BLaER1 treated with 17β-estradiol and CSF1 and Interleukin-3, amounts not matched to agents 10 nM and 100 nM (cell line): ENCODE measurements around the gene TMEM101.
"Not testable (repeated sequence)": the region's sequence is repeated elsewhere in the genome, so short reads cannot be mapped to it uniquely, and the experiment has no call there.

Experiments
- H3K27ac ChIP-seq, 11 experiments: shearing (Covaris generic); formaldehyde crosslinking; 2 replicates each; pipeline ENCODE4 v1.8.1; 2022
- H3K27me3 ChIP-seq, 11 experiments: shearing (Covaris generic); formaldehyde crosslinking; 2 replicates each; pipeline ENCODE4 v1.8.1; 2022
- H3K36me3 ChIP-seq, 11 experiments: shearing (Covaris generic); formaldehyde crosslinking; 2 replicates each; pipeline ENCODE4 v1.8.1; 2022
- H3K4me1 ChIP-seq, 10 experiments: shearing (Covaris generic); formaldehyde crosslinking; 2 replicates each; pipeline ENCODE4 v1.8.1; 2022
- H3K4me2 ChIP-seq, 11 experiments: shearing (Covaris generic); formaldehyde crosslinking; 2 replicates each; pipeline ENCODE4 v1.8.1; 2022
- H3K4me3 ChIP-seq, 10 experiments: shearing (Covaris generic); formaldehyde crosslinking; 2 replicates each; pipeline ENCODE4 v1.8.1; 2022
- H3K9ac ChIP-seq, 11 experiments: shearing (Covaris generic); formaldehyde crosslinking; 2 replicates each; pipeline ENCODE4 v1.8.1; 2022
- H3K9me3 ChIP-seq, 11 experiments: shearing (Covaris generic); formaldehyde crosslinking; replicated peaks in 1 of 11; 2 replicates each; pipeline ENCODE4 v1.8.1; 2022
- H4K20me1 ChIP-seq, 11 experiments: shearing (Covaris generic); formaldehyde crosslinking; 2 replicates each; pipeline ENCODE4 v1.8.1; 2022
- Cebpa-rat ChIP-seq, 11 experiments: shearing (Covaris generic); IDR thresholded peaks; 2 replicates each; pipeline ENCODE4 v1.8.1; 2022

TMEM101 gene

DNA sequence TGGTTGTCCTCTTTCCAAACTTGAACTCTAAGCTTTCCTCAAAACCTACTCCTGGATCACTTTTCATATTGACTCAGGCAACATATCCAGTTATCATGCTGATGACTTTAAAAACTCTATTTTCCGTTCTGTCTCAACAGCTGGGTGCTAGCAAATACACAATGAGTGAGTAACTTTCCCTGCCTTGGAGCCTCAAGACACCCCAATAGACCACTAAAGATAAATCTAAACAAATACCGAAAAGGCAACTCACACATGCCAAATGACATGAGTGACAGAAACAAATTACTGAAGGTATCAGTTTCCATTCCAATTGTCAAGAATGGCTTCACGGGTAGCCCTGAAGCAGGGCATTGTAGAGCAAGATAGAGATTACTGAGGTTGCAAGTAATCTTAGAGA is 15.7 kb upstream of the TMEM101 start:
- H3K9ac ChIP-seq, result no peak overlapping the region
- no peak overlapping the region for H3K4me3 ChIP-seq
- no peak overlapping the region for H3K27ac ChIP-seq
- H3K4me1 ChIP-seq, result peaks cover 6 to 23% (median 12%) of the 10 kb centered on the region in 10 experiments; a peak in 17 of 20 replicates
- no peak overlapping the region for H3K4me2 ChIP-seq
- TF ChIP-seq Cebpa-rat (IDR thresholded peaks at IDR 0.05), result no peak
- H3K9me3 ChIP-seq, result no peaks in the 10 kb centered on the region
- H3K27me3 ChIP-seq, result no peaks in the 10 kb centered on the region
- H3K36me3 ChIP-seq, result peaks cover 36 to 75% (median 66%) of the 10 kb centered on the region in 11 experiments
- H4K20me1 ChIP-seq, result peaks cover 0 to 43% (median 15%) of the 10 kb centered on the region in 11 experiments; a peak in 15 of 22 replicates

DNA sequence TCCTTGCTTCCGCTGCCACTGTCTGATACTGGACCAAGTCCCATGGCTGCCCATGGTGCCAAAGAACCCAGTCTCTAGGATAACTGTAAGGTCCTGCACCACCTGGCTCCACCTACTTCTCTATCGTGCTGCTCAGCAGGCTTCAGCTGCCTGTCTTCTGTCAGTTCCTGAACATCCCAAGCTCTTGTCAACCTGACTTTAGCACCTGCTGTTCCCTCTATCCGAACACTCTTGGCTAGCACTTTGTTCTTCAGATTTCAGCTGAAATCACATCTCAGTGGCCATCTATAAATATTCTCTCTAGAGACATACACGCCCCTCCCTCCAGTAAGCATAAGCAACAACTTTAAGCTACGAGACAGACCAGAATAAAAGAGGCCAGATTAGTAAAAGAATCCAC is 15.0 kb upstream of the TMEM101 start:
- no peak overlapping the region for H3K27ac ChIP-seq

DNA sequence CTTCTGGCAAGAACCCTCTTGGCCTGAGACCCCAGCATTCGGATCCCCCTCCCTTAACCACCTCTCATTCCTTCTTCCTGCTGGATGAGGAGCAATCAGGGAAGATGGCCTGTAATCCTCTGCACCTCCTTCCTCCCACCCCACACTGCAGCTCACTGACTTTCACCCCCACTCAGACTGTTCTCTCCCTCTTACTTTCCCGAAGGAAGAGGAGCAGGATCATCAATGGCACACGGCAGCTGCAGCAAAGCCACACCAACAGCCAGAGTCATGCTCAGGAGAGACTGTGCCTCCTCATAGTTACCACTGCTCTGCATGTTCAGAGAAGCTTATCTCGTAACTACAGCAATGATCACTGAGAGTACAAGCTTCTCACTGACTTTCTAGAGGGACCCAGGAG is 10.1 kb upstream of the TMEM101 start:
- H3K4me2 ChIP-seq, result peak overlapping the region in 2 of 11 experiments; percentile 9 to 24; a peak in 2 of 22 replicates
- H3K27ac ChIP-seq, result no peak overlapping the region
- no peak overlapping the region for H3K4me3 ChIP-seq
- no peaks in the 10 kb centered on the region for H3K9me3 ChIP-seq
- H3K36me3 ChIP-seq, result peaks cover 21 to 81% (median 57%) of the 10 kb centered on the region in 11 experiments
- H3K9ac ChIP-seq, result 0 out of 22 replicates have a peak overlapping the region, but pooled peaks of 1 of the 11 experiments have one; percentile 4
- no peaks in the 10 kb centered on the region for H3K27me3 ChIP-seq
- no peak for TF ChIP-seq Cebpa-rat (IDR thresholded peaks at IDR 0.05)
- peaks cover 0 to 54% (median 31%) of the 10 kb centered on the region in 11 experiments; a peak in 16 of 22 replicates for H4K20me1 ChIP-seq
- peaks cover 0 to 25% (median 8%) of the 10 kb centered on the region in 10 experiments; a peak in 7 of 20 replicates for H3K4me1 ChIP-seq

More for the DNA sequence above, 15.0 kb upstream of the TMEM101 start:
- Histone ChIP-seq H3K27me3 (no peaks in the 10 kb centered on the region), H3K4me1 (peaks cover 6 to 30% (median 16%) of the 10 kb centered on the region in 10 experiments; a peak in 17 of 20 replicates), H3K4me3 (no peak overlapping the region), H3K9me3 (no peaks in the 10 kb centered on the region), H3K36me3 (peaks cover 40 to 82% (median 71%) of the 10 kb centered on the region in 11 experiments), H3K9ac (no peak overlapping the region), H3K4me2 (no peak overlapping the region), H4K20me1 (peaks cover 0 to 50% (median 22%) of the 10 kb centered on the region in 11 experiments; a peak in 15 of 22 replicates)
- TF ChIP-seq Cebpa-rat (IDR thresholded peaks at IDR 0.05), result no peak

- no peak overlapping the region for H3K27ac ChIP-seq
- no peak overlapping the region for H3K9ac ChIP-seq
- peak overlapping the region in 2 of 11 experiments; percentile 9 to 24; a peak in 1 of 22 replicates for H3K4me2 ChIP-seq
- no peaks in the 10 kb centered on the region for H3K27me3 ChIP-seq
- H3K9me3 ChIP-seq, result no peaks in the 10 kb centered on the region
- no peak overlapping the region for H3K4me3 ChIP-seq
- peaks cover 21 to 79% (median 53%) of the 10 kb centered on the region in 11 experiments for H3K36me3 ChIP-seq
- H3K4me1 ChIP-seq, result peaks cover 0 to 25% (median 8%) of the 10 kb centered on the region in 10 experiments; a peak in 7 of 20 replicates
- no peak for TF ChIP-seq Cebpa-rat (IDR thresholded peaks at IDR 0.05)
- H4K20me1 ChIP-seq, result peaks cover 0 to 50% (median 31%) of the 10 kb centered on the region in 11 experiments; a peak in 16 of 22 replicates
These were observed 9.5 kb upstream of the TMEM101 start for GRCh38 chr17:44024271-44024663.

GRCh38 chr17:44023545-44024270 is 8.9 kb upstream of the TMEM101 start:
- peaks cover 0 to 25% (median 8%) of the 10 kb centered on the region in 10 experiments; a peak in 7 of 20 replicates for H3K4me1 ChIP-seq
- H3K27ac ChIP-seq, result no peak overlapping the region
- H3K36me3 ChIP-seq, result peaks cover 21 to 73% (median 48%) of the 10 kb centered on the region in 11 experiments
- 0 out of 22 replicates have a peak overlapping the region, but pooled peaks of 2 of the 11 experiments have one; percentile 9 to 24 for H3K4me2 ChIP-seq
- no peak overlapping the region for H3K9ac ChIP-seq
- H3K9me3 ChIP-seq, result no peaks in the 10 kb centered on the region
- no peak for TF ChIP-seq Cebpa-rat (IDR thresholded peaks at IDR 0.05)
- H4K20me1 ChIP-seq, result peaks cover 0 to 44% (median 26%) of the 10 kb centered on the region in 11 experiments; a peak in 15 of 22 replicates
- H3K27me3 ChIP-seq, result no peaks in the 10 kb centered on the region
- H3K4me3 ChIP-seq, result no peak overlapping the region

DNA sequence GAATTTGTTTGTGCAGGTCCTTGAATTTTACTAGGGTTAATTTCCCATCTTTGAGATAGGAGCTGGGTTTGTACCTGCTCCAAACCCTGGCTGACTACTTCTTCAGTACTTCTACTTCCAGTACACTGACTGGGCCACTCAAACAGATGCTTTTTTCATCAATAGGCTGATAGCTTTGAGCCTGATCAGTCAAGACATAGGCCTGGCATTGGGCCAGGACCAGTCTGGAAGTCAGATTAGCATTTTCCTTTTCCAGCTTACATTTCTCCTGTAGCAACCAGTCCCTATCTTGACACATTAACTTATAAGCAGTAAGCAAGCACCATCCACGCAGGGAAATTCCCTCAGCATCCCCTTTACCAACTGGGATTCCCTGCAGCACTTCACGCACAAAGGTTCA is 7.5 kb upstream of the TMEM101 start:
- Histone ChIP-seq H3K4me3 (no peak overlapping the region), H4K20me1 (peaks cover 0 to 39% (median 21%) of the 10 kb centered on the region in 11 experiments; a peak in 13 of 22 replicates), H3K36me3 (peaks cover 18 to 68% (median 40%) of the 10 kb centered on the region in 11 experiments; a peak in 19 of 22 replicates), H3K9me3 (no peaks in the 10 kb centered on the region), H3K4me2 (no peak overlapping the region), H3K27me3 (no peaks in the 10 kb centered on the region), H3K9ac (no peak overlapping the region), H3K27ac (no peak overlapping the region), H3K4me1 (peaks cover 0 to 25% (median 8%) of the 10 kb centered on the region in 10 experiments; a peak in 7 of 20 replicates)
- no peak for TF ChIP-seq Cebpa-rat (IDR thresholded peaks at IDR 0.05)

DNA sequence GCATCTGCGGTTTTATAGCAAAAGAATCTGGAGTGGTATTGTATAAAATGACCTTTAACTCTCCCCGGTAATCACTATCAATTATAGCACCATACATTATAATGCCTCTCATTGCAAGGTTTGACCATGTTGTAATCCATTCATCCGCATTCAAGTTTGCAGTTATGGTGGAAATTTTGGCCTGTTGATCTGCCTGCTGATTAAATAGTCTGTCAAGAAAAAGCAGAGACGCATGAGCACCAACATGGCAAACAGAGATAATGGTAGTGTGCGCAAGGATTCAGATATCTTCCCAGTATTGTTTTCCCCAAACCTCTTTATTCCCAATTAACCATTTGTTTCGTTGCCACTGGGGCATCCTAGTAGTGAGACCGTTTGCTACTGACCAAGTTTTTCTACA is 6.5 kb upstream of the TMEM101 start:
- not testable (repeated sequence) for H3K27me3 ChIP-seq, H3K27ac ChIP-seq, H3K9ac ChIP-seq, H3K9me3 ChIP-seq, H3K4me3 ChIP-seq, H3K4me2 ChIP-seq
- Histone ChIP-seq H3K4me1 (peaks cover 0 to 22% (median 8%) of the 10 kb centered on the region in 10 experiments; a peak in 7 of 20 replicates), H3K36me3 (peaks cover 17 to 65% (median 38%) of the 10 kb centered on the region in 11 experiments; a peak in 19 of 22 replicates), H4K20me1 (peaks cover 0 to 37% (median 21%) of the 10 kb centered on the region in 11 experiments; a peak in 13 of 22 replicates)

DNA sequence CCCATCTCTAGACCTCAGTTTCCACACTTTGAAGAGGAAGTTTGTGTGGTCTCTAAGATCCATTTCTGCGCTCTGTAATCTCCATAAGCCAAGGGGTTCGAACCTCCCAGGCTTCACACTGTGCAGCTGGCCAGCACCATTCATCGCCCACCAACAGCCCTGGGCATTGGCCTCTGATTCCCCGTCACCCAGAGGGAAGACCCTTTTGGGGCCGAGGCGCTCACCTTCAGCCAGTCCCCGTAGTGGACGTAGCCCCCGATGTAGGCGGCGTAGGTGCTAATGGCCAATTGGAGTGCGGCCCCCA is 678 bp downstream of the TMEM101 start:
- Histone ChIP-seq H3K4me2 (peak overlapping the region; percentile 90 to 100 (median 98)), H4K20me1 (no peaks in the 10 kb centered on the region; a peak in 1 of 22 replicates), H3K9ac (peak overlapping the region; percentile 82 to 93 (median 88)), H3K27me3 (no peaks in the 10 kb centered on the region), H3K27ac (peak overlapping the region; percentile 80 to 92 (median 87)), H3K4me1 (peaks cover 33 to 52% (median 40%) of the 10 kb centered on the region in 10 experiments), H3K36me3 (peaks cover 5 to 34% (median 23%) of the 10 kb centered on the region in 11 experiments; a peak in 15 of 22 replicates), H3K9me3 (no peaks in the 10 kb centered on the region), H3K4me3 (peak overlapping the region; percentile 74 to 92 (median 84))
- no peak for TF ChIP-seq Cebpa-rat (IDR thresholded peaks at IDR 0.05)

DNA sequence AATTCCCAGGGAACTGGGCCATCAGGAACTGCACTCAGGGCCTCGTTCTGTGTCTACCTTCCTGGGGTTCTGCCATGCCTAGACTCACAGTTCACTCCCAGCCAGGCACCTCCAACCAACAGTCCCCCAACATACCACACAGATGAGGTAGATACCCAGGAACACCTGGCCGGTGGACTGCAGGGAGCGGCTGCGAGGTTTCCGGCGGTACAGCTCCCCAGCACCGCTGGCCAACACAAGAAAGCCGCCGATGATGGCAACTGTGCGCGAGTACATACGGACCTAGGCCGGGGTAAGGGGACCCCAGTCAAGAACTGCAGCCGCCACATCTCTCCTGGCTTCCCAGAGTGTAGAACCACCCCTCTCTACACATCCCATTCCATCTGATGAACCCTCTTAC is 1.9 kb downstream of the TMEM101 start:
- peaks cover 0 to 6% (median 0%) of the 10 kb centered on the region in 11 experiments; a peak in 5 of 22 replicates for H3K27me3 ChIP-seq
- H3K4me3 ChIP-seq, result no peak overlapping the region
- H4K20me1 ChIP-seq, result peaks cover 0 to 4% (median 0%) of the 10 kb centered on the region in 11 experiments; a peak in 2 of 22 replicates
- H3K9me3 ChIP-seq, result no peaks in the 10 kb centered on the region
- H3K4me1 ChIP-seq, result peaks cover 45 to 64% (median 49%) of the 10 kb centered on the region in 10 experiments
- no peak for TF ChIP-seq Cebpa-rat (IDR thresholded peaks at IDR 0.05)
- peak overlapping the region in 1 of 11 experiments; percentile 100; a peak in 2 of 22 replicates for H3K4me2 ChIP-seq
- H3K27ac ChIP-seq, result no peak overlapping the region
- peaks cover 5 to 35% (median 23%) of the 10 kb centered on the region in 11 experiments; a peak in 15 of 22 replicates for H3K36me3 ChIP-seq
- H3K9ac ChIP-seq, result peak overlapping the region in 1 of 11 experiments; percentile 60; a peak in 1 of 22 replicates
